Measurements from ENCODE around the gene ETNK2. TPM values are rescaled to one million over a fixed set of nuclear protein-coding genes. Genes with fewer than 3 reads are reported as not detected.

The ETNK2 gene
- total and polyA plus RNA-seq, 2 of the 13 experiments (the other 11 are each of a cell fraction or from before 2014, with no cell fraction given): 15.5 to 42.8 TPM

DNA sequence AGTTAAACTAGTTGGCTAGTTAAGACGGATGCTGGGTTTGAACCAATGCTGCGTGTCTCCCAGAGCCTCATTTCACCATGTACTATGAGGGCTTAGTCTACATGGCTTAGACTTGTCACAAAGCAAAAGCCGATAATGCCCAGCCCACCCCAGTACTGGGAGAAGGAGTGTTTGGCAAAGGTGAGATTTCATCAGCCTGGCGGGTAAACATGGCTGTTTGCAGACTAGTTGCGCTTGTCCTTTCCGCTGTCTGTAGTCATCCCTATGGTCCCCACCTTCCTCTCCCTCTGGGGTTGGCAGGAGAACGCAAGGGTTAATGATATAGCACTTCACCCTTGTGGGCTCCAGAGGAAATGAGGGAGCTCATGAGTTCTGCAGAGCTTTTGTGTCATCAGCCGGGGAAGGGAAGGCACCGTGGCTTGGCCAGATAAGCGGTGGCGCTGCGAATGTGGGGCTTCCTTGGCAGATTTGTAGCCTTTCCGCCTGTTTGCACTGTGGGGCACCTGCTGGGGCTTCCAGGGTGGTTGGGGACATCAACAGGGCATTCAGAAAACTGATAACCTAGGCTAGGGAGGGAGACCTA lies 49.7 kb downstream of the ETNK2 start (continued):
- TF ChIP-seq, protein P1, sequence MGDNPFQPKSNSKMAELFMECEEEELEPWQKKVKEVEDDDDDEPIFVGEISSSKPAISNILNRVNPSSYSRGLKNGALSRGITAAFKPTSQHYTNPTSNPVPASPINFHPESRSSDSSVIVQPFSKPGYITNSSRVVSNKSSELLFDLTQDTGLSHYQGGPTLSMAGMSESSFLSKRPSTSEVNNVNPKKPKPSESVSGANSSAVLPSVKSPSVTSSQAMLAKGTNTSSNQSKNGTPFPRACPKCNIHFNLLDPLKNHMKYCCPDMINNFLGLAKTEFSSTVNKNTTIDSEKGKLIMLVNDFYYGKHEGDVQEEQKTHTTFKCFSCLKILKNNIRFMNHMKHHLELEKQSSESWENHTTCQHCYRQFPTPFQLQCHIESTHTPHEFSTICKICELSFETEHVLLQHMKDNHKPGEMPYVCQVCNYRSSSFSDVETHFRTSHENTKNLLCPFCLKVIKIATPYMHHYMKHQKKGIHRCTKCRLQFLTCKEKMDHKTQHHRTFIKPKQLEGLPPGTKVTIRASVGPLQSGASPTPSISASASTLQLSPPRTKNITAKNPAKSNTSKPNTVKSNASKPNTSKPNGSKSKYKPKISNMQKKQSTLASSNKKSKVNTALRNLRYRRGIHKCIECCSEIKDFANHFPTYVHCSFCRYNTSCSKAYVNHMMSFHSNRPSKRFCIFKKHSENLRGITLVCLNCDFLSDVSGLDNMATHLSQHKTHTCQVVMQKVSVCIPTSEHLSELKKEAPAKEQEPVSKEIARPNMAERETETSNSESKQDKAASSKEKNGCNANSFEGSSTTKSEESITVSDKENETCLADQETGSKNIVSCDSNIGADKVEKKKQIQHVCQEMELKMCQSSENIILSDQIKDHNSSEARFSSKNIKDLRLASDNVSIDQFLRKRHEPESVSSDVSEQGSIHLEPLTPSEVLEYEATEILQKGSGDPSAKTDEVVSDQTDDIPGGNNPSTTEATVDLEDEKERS (CRISPR knock-in tag; IDR thresholded peaks at IDR 0.05): peak; percentile 82; the same call in 1 of the 2 replicates
- TF ChIP-seq ZNF761 (CRISPR knock-in tag; conservative IDR thresholded peaks at IDR 0.05) (no peak), RFXAP (CRISPR knock-in tag; IDR thresholded peaks at IDR 0.05; ENCODE audit: borderline replicate concordance) (peak; percentile 42; the same call in 1 of the 2 replicates), MED1 (CRISPR knock-in tag; IDR thresholded peaks at IDR 0.05) (peak; percentile 56; the same call in 1 of the 2 replicates), SIN3B (IDR thresholded peaks at IDR 0.05; ENCODE audit: low read length) (no peak), FOSL1 (CRISPR knock-in tag; IDR thresholded peaks at IDR 0.05; ENCODE audit: borderline replicate concordance) (no peak), ZC3H4 (CRISPR knock-in tag; IDR thresholded peaks at IDR 0.05; ENCODE audit: borderline replicate concordance) (peak; percentile 48; the same call in 1 of the 2 replicates), MYC (CRISPR knock-in tag; IDR thresholded peaks at IDR 0.05; ENCODE audit: borderline replicate concordance) (peak; percentile 27; the same call in 1 of the 2 replicates), TOE1 (CRISPR knock-in tag; IDR thresholded peaks at IDR 0.05) (no peak), ZNF891 (CRISPR knock-in tag; IDR thresholded peaks at IDR 0.05) (no peak)
- TF ChIP-seq, protein P2, sequence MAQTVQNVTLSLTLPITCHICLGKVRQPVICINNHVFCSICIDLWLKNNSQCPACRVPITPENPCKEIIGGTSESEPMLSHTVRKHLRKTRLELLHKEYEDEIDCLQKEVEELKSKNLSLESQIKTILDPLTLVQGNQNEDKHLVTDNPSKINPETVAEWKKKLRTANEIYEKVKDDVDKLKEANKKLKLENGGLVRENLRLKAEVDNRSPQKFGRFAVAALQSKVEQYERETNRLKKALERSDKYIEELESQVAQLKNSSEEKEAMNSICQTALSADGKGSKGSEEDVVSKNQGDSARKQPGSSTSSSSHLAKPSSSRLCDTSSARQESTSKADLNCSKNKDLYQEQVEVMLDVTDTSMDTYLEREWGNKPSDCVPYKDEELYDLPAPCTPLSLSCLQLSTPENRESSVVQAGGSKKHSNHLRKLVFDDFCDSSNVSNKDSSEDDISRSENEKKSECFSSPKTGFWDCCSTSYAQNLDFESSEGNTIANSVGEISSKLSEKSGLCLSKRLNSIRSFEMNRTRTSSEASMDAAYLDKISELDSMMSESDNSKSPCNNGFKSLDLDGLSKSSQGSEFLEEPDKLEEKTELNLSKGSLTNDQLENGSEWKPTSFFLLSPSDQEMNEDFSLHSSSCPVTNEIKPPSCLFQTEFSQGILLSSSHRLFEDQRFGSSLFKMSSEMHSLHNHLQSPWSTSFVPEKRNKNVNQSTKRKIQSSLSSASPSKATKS (CRISPR knock-in tag; IDR thresholded peaks at IDR 0.05): 0 out of 2 replicates have a peak, but pooled peaks have one; percentile 25
- TF ChIP-seq, protein P3, sequence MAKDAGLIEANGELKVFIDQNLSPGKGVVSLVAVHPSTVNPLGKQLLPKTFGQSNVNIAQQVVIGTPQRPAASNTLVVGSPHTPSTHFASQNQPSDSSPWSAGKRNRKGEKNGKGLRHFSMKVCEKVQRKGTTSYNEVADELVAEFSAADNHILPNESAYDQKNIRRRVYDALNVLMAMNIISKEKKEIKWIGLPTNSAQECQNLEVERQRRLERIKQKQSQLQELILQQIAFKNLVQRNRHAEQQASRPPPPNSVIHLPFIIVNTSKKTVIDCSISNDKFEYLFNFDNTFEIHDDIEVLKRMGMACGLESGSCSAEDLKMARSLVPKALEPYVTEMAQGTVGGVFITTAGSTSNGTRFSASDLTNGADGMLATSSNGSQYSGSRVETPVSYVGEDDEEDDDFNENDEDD (CRISPR knock-in tag; IDR thresholded peaks at IDR 0.05; ENCODE audit: borderline replicate concordance): no peak; the same call in 1 of the 2 replicates
- TF ChIP-seq, protein P4, sequence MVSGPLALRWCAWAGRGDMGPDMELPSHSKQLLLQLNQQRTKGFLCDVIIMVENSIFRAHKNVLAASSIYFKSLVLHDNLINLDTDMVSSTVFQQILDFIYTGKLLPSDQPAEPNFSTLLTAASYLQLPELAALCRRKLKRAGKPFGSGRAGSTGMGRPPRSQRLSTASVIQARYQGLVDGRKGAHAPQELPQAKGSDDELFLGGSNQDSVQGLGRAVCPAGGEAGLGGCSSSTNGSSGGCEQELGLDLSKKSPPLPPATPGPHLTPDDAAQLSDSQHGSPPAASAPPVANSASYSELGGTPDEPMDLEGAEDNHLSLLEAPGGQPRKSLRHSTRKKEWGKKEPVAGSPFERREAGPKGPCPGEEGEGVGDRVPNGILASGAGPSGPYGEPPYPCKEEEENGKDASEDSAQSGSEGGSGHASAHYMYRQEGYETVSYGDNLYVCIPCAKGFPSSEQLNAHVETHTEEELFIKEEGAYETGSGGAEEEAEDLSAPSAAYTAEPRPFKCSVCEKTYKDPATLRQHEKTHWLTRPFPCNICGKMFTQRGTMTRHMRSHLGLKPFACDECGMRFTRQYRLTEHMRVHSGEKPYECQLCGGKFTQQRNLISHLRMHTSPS (CRISPR knock-in tag; IDR thresholded peaks at IDR 0.05; ENCODE audit: low read depth): peak; percentile 92
- TF ChIP-seq, protein P5, sequence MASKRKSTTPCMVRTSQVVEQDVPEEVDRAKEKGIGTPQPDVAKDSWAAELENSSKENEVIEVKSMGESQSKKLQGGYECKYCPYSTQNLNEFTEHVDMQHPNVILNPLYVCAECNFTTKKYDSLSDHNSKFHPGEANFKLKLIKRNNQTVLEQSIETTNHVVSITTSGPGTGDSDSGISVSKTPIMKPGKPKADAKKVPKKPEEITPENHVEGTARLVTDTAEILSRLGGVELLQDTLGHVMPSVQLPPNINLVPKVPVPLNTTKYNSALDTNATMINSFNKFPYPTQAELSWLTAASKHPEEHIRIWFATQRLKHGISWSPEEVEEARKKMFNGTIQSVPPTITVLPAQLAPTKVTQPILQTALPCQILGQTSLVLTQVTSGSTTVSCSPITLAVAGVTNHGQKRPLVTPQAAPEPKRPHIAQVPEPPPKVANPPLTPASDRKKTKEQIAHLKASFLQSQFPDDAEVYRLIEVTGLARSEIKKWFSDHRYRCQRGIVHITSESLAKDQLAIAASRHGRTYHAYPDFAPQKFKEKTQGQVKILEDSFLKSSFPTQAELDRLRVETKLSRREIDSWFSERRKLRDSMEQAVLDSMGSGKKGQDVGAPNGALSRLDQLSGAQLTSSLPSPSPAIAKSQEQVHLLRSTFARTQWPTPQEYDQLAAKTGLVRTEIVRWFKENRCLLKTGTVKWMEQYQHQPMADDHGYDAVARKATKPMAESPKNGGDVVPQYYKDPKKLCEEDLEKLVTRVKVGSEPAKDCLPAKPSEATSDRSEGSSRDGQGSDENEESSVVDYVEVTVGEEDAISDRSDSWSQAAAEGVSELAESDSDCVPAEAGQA (IDR thresholded peaks at IDR 0.05; ENCODE audit: low read depth): no peak
- TF ChIP-seq, protein P5 (CRISPR knock-in tag; IDR thresholded peaks at IDR 0.05; ENCODE audit: borderline replicate concordance): no peak
